Measurements from ENCODE around the gene PLEKHA6.
A peak's percentile ranks its signal among the peaks of the same experiment; 100 is the strongest.
"Not testable (repeated sequence)": the region's sequence is repeated elsewhere in the genome, so short reads cannot be mapped to it uniquely, and the experiment has no call there.

Gene PLEKHA6

DNA sequence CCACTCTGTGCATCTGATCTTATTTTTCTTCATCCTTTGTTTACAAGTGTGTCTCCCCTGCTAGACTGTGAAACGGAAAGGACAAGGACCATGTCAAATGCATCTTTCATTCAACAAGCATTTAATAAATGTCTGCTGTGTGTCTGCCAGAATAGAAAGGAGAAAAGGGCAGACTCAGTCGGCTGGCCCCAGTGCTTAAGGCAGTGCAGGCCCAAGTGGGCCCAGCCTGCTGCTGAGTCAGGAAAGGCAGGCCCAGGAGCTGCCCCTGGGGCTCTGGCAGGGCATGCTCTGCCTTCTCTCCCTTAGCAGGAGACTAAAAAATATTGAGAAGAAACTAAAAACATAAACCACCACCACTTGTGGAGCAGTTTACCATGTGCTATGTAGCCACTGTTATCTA, 38.1 kb downstream of the PLEKHA6 start:
- peaks cover 14% of the 10 kb centered on the region for H3K27me3 Mint-ChIP-seq
- H3K27ac Mint-ChIP-seq = no peak overlapping the region
- no peaks in the 10 kb centered on the region for H3K4me1 Mint-ChIP-seq
- H3K9me3 Mint-ChIP-seq = no peaks in the 10 kb centered on the region
- ATAC-seq = no peak
- H3K36me3 Mint-ChIP-seq = no peaks in the 10 kb centered on the region
- H3K4me3 Mint-ChIP-seq = no peak overlapping the region

DNA sequence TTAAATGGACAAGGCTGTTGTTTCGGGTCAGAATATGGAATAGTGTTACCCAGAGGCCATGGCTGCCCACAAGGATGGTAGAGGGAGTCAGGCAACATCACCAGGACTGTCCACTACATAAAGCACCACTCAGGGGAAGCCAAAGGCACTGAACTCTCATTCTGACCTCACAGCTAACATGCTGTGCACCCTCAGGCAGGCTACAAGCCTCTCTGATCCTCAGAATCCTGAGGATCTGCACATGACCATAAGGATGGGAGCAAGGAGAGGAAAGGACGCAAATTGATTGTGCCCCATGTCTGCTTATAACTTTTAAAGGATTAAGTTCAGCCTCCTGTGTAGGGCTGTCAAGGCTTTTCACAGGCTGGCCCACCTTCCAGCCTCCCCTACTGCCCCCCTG, 38.7 kb downstream of the PLEKHA6 start:
- no peaks in the 10 kb centered on the region for H3K9me3 Mint-ChIP-seq
- no peaks in the 10 kb centered on the region for H3K4me1 Mint-ChIP-seq
- H3K36me3 Mint-ChIP-seq = no peaks in the 10 kb centered on the region
- H3K27ac Mint-ChIP-seq = no peak overlapping the region
- no peak overlapping the region for H3K4me3 Mint-ChIP-seq
- peaks cover 14% of the 10 kb centered on the region for H3K27me3 Mint-ChIP-seq
- ATAC-seq = no peak

DNA sequence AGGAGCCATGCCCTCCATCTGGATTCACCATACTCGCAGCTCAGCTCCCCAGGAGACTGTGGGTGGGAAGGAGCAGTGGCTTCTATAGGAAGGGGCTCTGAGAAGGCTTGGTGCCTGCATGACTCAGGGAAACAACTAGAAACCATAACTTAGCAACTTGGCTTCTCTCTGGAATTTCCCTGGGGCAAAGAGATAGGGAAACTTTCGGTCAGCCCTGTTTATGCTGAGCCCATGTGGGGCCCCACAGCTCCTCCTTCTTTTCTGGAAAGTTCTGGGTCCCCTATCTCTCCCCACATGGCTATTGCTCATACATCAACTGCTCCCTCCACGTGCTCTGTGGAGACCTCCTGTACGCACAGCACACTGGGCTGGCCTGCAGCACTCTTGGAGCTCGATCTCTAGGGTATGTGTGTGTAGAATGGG, 39.3 kb downstream of the PLEKHA6 start:
- H3K4me1 Mint-ChIP-seq = no peaks in the 10 kb centered on the region
- no peaks in the 10 kb centered on the region for H3K9me3 Mint-ChIP-seq
- no peaks in the 10 kb centered on the region for H3K36me3 Mint-ChIP-seq
- ATAC-seq = no peak
- peaks cover 14% of the 10 kb centered on the region for H3K27me3 Mint-ChIP-seq
- H3K4me3 Mint-ChIP-seq = no peak overlapping the region
- no peak overlapping the region for H3K27ac Mint-ChIP-seq

DNA sequence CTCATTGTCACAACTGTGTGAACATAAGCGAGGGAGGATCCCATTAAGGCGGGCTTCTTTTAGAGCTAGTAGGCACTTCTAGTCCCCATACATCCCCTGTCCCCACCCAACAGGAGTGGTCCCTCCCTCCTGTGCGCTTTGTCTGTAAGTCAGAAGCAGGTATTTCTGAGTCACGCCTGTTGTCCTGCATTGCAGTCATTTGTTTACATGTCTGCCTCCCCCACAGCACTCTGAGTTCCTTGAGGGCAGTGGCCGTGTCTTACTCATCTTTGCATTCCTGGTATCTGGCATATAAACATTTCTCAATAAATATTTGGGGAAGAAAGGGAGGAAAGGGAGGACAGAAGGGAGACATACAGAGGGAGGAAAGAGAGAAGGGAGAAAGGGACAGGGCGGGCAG, 40.3 kb downstream of the PLEKHA6 start:
- Mint-ChIP-seq H3K27me3 (peaks cover 8% of the 10 kb centered on the region), H3K27ac (no peak overlapping the region), H3K9me3 (no peaks in the 10 kb centered on the region), H3K36me3 (no peaks in the 10 kb centered on the region), H3K4me3 (no peak overlapping the region), H3K4me1 (peaks cover 3% of the 10 kb centered on the region)
- no peak for ATAC-seq

DNA sequence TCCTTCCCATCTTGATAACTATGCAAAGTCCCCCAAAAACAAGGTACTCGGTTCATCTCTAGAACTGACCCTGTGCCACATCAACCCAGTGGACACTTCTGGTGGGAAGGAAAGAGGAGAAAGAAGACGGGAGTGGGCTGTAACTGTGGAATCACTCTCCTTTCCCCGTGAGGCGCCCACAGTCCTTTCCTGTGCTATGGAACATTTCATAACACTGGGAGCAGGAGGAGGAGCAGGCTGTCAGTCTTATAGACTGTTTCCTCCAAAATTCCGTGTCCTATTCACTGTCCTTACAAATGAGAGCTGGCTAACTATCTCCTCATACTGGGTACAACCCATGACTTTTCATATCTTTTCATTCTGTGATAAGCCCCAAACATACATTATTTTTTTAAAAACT, 40.7 kb downstream of the PLEKHA6 start:
- Mint-ChIP-seq H3K27ac (no peak overlapping the region), H3K36me3 (no peaks in the 10 kb centered on the region), H3K4me1 (peaks cover 7% of the 10 kb centered on the region), H3K27me3 (peaks cover 3% of the 10 kb centered on the region), H3K9me3 (no peaks in the 10 kb centered on the region), H3K4me3 (no peak overlapping the region)
- ATAC-seq = no peak

DNA sequence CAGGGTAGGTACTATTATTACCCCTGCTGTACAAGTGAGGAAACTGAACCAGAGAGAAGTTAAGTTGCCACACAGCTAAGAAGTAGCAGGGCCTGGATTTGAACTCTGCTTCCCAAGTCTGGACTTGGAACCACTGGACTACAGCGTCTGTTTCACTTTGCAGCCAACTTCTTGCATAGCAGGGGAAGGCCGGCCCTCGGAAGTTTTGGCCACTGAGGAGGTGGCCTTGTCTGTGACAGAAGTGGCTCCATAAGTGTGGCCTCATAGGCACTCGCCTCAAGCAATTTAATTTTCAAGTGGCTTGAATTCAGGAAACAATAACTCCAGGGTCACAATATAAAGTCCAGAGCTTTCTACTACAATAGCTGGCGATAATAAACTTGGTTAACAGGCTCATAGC, 41.4 kb downstream of the PLEKHA6 start:
- H3K4me1 Mint-ChIP-seq = peaks cover 14% of the 10 kb centered on the region
- no peaks in the 10 kb centered on the region for H3K9me3 Mint-ChIP-seq
- no peak overlapping the region for H3K4me3 Mint-ChIP-seq
- ATAC-seq = no peak
- no peaks in the 10 kb centered on the region for H3K36me3 Mint-ChIP-seq
- peaks cover 5% of the 10 kb centered on the region for H3K27me3 Mint-ChIP-seq
- H3K27ac Mint-ChIP-seq = no peak overlapping the region

DNA sequence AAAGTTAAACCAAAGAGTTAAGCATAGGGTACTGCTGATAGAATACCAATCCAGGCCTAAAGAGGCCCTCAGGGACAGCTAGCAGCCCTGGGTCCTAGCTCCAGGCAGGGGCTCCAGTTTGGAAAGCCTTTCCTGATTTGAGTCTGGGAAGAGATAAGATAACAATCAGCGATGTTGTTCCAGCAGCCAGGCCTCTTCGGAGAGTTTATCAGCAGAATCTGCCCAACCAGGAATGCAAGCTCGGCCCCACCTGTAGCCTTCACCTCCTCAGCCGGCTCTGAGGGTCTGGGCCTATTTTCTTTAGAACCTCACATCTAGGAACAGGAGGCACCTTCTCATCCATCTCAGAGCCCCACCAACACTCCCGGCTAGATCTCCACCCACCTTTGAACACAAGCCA, 42.6 kb downstream of the PLEKHA6 start:
- H3K27ac Mint-ChIP-seq = no peak overlapping the region
- H3K9me3 Mint-ChIP-seq = no peaks in the 10 kb centered on the region
- ATAC-seq = no peak
- H3K4me3 Mint-ChIP-seq = no peak overlapping the region
- H3K27me3 Mint-ChIP-seq = peaks cover 15% of the 10 kb centered on the region
- no peaks in the 10 kb centered on the region for H3K36me3 Mint-ChIP-seq
- peaks cover 18% of the 10 kb centered on the region for H3K4me1 Mint-ChIP-seq

DNA sequence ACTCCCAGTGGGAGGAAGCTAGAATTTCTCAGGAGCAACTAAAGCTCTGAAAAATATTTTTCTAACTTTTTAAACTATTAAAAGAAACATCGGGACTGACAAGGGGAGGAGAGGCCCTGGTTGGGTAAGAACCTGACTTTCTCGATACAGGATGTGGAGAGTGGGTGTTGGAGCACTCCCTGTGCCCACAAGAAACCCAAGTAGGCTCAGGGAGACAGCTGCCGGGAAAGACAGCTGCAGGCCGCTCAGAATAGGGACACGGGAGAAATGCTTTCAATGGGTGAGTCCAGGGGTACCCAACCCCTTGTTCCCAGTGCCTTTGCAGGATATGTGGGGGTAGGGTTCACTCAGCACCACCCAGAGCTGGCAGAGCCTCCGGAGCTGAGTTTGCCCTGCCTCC, 43.6 kb downstream of the PLEKHA6 start:
- Mint-ChIP-seq H3K9me3 (no peaks in the 10 kb centered on the region), H3K27me3 (peaks cover 15% of the 10 kb centered on the region), H3K4me1 (peaks cover 18% of the 10 kb centered on the region), H3K36me3 (no peaks in the 10 kb centered on the region), H3K4me3 (no peak overlapping the region), H3K27ac (no peak overlapping the region)
- no peak for ATAC-seq

DNA sequence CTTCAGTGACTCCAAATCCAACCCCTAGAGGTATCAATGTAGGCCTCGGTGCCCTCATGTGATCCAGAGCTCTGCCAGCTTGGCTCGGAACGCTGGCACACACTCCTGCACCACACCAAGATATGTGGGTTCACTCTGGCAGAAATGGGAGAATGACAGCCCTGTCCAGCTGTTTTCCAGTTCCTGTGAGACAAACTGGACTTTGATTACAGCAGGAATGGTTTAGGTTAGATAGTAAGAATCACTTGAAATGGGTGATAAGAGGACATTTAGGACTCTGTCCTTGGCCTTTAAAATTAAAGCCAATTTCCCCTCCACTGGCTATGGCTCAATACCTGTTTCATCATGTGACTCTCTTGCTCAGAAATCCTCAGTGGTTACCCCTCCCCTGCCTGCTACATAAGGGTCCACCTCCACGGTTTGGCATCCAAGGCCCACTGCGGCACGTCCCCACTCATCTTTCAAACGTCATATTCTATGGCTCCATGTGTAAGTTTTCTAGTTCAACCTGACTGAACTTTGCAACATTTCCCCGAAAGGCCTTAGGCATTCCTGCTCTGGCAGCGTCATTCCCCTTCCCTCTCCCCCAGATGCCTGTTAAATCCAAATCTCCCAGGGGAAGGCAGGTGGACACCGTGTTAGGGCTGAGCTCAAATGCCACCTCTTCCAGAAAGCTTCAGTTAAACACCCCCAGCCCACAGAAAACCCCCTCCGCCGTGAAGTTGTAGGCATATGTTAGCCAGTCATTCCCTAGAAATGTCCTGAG, 44.7 kb downstream of the PLEKHA6 start:
- H3K27me3 Mint-ChIP-seq = peaks cover 15% of the 10 kb centered on the region

DNA sequence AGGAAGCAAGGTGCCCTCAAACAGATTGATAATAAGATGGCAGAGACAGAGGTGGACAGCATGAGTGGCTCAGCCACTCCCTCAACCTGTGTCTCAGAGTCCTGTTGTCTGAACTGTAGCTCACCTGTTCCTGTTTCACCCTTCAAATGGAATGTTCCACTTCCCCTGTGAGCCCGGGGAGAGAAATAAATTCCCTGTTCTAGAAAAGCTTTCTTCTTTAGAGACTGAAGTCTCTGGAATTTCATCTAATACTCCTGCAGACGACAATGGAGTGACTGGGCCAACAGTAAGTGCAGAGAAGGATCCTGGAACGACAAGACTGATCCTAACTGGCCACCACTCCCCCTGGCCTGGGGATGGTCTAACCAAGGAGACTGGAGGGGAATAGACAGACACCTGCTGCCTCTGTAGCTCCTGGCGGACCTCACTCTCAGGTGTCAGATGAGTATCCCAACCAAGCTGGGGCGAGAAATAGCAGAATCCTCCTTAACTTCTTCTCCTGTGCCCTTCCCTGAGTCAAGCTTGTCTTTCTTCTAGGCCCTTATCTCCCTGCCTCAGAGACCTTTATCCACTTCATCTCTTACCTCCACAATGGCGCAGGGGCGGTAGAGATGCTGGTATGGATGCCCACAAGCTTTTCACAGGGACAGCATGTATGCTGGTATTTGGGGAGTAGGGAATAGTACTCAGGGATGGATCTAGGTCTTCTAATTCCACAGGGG, 45.4 kb downstream of the PLEKHA6 start:
- Mint-ChIP-seq H3K27ac (peak overlapping the region; percentile 36), H3K36me3 (no peaks in the 10 kb centered on the region), H3K27me3 (peaks cover 15% of the 10 kb centered on the region), H3K4me1 (peaks cover 18% of the 10 kb centered on the region), H3K4me3 (peak overlapping the region; percentile 22), H3K9me3 (no peaks in the 10 kb centered on the region)
- peak; percentile 54 for ATAC-seq

More for the DNA sequence above, 44.7 kb downstream of the PLEKHA6 start:
- Mint-ChIP-seq H3K4me1 (peaks cover 18% of the 10 kb centered on the region), H3K27ac (no peak overlapping the region), H3K4me3 (no peak overlapping the region), H3K9me3 (no peaks in the 10 kb centered on the region), H3K36me3 (no peaks in the 10 kb centered on the region)
- ATAC-seq = no peak

DNA sequence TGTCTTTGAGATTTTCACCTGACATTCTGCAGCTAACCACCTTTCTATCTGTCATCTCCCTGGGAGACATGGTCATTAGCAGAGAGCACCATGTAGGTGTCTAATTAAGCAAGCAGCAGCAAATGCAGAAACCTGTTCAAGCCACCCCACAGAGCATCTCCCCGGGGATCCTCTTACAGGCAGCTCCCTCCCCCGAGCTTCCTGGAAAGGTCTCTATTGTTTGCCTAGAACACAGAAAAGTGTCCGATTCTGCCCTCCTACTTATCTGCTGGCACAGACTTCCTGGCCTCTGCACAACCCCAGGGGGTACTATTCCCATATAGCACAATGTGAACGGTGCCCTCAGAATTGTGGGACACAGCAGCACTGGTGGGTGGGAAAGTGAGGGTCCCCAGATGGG, 46.1 kb downstream of the PLEKHA6 start:
- H3K36me3 Mint-ChIP-seq = no peaks in the 10 kb centered on the region
- H3K27ac Mint-ChIP-seq = peak overlapping the region; percentile 36
- H3K27me3 Mint-ChIP-seq = peaks cover 15% of the 10 kb centered on the region
- no peaks in the 10 kb centered on the region for H3K9me3 Mint-ChIP-seq
- H3K4me3 Mint-ChIP-seq = peak overlapping the region; percentile 22
- no peak for ATAC-seq
- peaks cover 18% of the 10 kb centered on the region for H3K4me1 Mint-ChIP-seq

DNA sequence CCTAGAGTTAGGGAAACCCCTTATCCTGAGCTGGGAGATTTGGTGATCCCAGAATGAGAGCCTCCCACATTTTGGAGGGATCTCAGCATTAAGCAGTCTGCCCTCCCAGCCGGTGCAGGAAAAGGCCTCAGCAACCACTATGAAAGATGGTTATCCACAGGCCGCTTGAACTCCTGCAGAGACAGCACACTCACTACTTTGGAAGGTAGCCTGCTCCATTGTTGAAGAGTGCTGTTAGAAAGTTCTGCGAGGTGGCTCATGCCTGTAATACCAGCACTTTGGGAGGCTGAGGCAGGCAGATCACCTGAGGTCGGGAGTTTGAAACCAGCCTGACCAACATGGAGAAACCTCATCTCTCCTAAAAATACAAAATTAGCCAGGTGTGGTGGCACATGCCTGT, 48.8 kb downstream of the PLEKHA6 start:
- not testable (repeated sequence) for H3K27ac Mint-ChIP-seq, ATAC-seq, H3K4me3 Mint-ChIP-seq, H3K36me3 Mint-ChIP-seq, H3K9me3 Mint-ChIP-seq
- Mint-ChIP-seq H3K27me3 (peaks cover 37% of the 10 kb centered on the region), H3K4me1 (peaks cover 18% of the 10 kb centered on the region)

DNA sequence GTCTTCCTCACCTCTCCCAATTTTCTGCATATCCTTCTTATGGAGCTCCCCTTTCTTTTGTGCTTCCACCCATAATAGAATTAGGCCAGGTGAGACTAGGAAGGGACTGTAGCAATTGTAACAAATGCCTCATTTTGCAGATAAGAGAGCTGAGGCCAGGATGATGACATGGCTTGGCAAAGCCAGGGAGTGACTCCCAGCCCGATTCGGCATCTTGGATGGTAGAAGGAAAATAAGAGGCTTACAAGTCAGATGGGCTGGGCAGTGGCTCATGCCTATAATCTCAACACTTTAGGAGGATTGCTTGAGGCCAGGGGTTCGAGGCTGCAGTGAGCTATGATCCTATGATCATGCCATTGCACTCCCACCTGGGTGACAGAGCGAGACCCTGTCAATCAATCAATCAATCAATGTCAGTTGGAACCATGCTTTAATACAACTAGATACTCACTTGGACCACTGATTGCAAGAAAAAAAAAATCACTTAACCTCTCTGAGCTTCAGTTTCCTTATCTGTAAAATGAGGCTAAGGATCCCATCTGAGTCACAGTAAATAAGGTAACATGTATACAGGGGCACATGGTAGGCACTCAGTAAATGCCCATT, 51.6 kb downstream of the PLEKHA6 start:
- no peaks in the 10 kb centered on the region for H3K36me3 Mint-ChIP-seq
- no peak overlapping the region for H3K27ac Mint-ChIP-seq
- peaks cover 2% of the 10 kb centered on the region for H3K4me1 Mint-ChIP-seq
- ATAC-seq = no peak
- no peak overlapping the region for H3K4me3 Mint-ChIP-seq
- H3K27me3 Mint-ChIP-seq = peaks cover 33% of the 10 kb centered on the region
- no peaks in the 10 kb centered on the region for H3K9me3 Mint-ChIP-seq

DNA sequence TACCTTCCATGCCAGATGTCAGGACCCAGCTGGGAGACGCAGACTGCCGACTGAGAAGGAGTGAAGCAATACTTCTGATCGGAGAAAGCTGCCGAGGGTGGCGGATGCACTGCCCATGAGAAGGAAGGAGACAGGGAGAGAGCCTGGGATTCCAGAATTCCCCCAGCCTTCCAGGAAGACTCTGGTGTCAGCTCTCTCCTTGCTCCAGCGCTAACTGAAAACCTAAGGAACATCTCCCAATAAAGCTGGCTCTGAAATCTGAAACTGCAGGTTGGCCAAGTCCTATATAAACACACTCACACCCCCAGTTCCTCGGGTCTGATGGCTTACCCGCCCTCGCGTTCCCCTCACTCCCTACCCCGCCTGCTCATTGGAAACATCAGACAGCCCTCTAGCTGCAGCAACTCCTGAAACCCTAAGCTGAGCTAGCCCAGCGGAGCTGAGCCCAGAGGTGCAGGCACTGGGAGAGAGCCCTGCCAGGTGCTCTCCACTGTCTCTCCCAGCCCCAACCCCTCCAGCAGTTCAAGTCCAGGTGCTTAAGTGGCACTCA, 52.3 kb downstream of the PLEKHA6 start:
- ATAC-seq = no peak
- no peak overlapping the region for H3K4me3 Mint-ChIP-seq
- H3K27me3 Mint-ChIP-seq = peaks cover 26% of the 10 kb centered on the region
- no peaks in the 10 kb centered on the region for H3K9me3 Mint-ChIP-seq
- H3K27ac Mint-ChIP-seq = no peak overlapping the region
- H3K4me1 Mint-ChIP-seq = no peaks in the 10 kb centered on the region
- no peaks in the 10 kb centered on the region for H3K36me3 Mint-ChIP-seq

DNA sequence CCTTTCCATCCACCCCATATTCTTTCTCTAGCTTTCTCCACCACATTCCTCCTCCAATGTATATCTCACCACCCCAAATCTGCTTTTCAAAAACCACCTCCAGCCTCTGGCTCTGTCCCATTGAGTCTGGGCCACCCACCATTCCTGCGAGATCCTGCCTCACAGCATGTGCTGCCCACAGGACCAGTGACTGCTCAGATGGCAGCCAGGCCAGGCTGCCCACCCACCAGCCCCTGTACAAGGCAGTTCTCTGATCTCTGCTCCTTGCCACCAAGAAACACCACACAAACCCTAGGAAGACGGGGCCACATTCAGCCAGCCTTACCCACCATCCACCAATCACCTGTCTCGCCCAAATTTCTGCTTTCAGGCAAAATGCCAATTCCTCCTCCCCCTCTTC, 53.7 kb downstream of the PLEKHA6 start:
- Mint-ChIP-seq H3K9me3 (no peaks in the 10 kb centered on the region), H3K36me3 (no peaks in the 10 kb centered on the region), H3K27ac (no peak overlapping the region), H3K27me3 (peaks cover 29% of the 10 kb centered on the region), H3K4me1 (no peaks in the 10 kb centered on the region), H3K4me3 (no peak overlapping the region)
- ATAC-seq = no peak

Data from stimulated activated memory B cell treated with anti-CD40 and anti-IgM and Interleukin-4, amounts not matched to agents 10 μg/mL and 1 μg/mL and 100 μg/mL, for 72 hours (primary cell).